Measurements from ENCODE around the gene DCUN1D4.

The DCUN1D4 gene

GRCh38 chr4:51842554-51843308 is at the start of gene DCUN1D4:
DCUN1D4 (plus strand) TSS chr4:51843153; CDS start chr4:51843243, 90 bp downstream.
- peak; percentile 98 to 99 for DNase-seq (ENCODE audit: low read depth in 2 of 2)

- DNase-seq (ENCODE audit: low read depth in 2 of 2) = no peak
Observed at GRCh38 chr4:51820443-51821234, 22.3 kb upstream of the DCUN1D4 start.

GRCh38 chr4:51825341-51825740 is 17.6 kb upstream of the DCUN1D4 start:
- no peak for DNase-seq (ENCODE audit: low read depth in 2 of 2)

GRCh38 chr4:51830156-51830720 is 12.7 kb upstream of the DCUN1D4 start:
- no peak for DNase-seq (ENCODE audit: low read depth in 2 of 2)

GRCh38 chr4:51831133-51831532 is 11.8 kb upstream of the DCUN1D4 start:
- peak; percentile 36 to 45 for DNase-seq (ENCODE audit: low read depth in 2 of 2)

- no peak for DNase-seq (ENCODE audit: low read depth in 2 of 2)
Observed at GRCh38 chr4:51833236-51833635, 9.7 kb upstream of the DCUN1D4 start.

- DNase-seq (ENCODE audit: low read depth in 2 of 2) = no peak
Observed at GRCh38 chr4:51835079-51835478, 7.9 kb upstream of the DCUN1D4 start.

- no peak for DNase-seq (ENCODE audit: low read depth in 2 of 2)
Observed at GRCh38 chr4:51835855-51836254, 7.1 kb upstream of the DCUN1D4 start.

GRCh38 chr4:51836549-51836948 is 6.4 kb upstream of the DCUN1D4 start:
- DNase-seq (ENCODE audit: low read depth in 2 of 2) = no peak

GRCh38 chr4:51840781-51841180 is 2.2 kb upstream of the DCUN1D4 start:
- no peak for DNase-seq (ENCODE audit: low read depth in 2 of 2)

GRCh38 chr4:51842167-51842553 is 793 bp upstream of the DCUN1D4 start:
- no peak for DNase-seq (ENCODE audit: low read depth in 2 of 2)

GRCh38 chr4:51843309-51844152 is 578 bp downstream of the DCUN1D4 start:
- peak; percentile 38 to 47 for DNase-seq (ENCODE audit: low read depth in 2 of 2)

- peak; percentile 66 to 77 for DNase-seq (ENCODE audit: low read depth in 2 of 2)
Observed at GRCh38 chr4:51844153-51845054, 1.5 kb downstream of the DCUN1D4 start.

- no peak for DNase-seq (ENCODE audit: low read depth in 2 of 2)
Observed at GRCh38 chr4:51845055-51845426, 2.1 kb downstream of the DCUN1D4 start.

- DNase-seq (ENCODE audit: low read depth in 2 of 2) = no peak
Observed at GRCh38 chr4:51845711-51846110, 2.8 kb downstream of the DCUN1D4 start.

- no peak for DNase-seq (ENCODE audit: low read depth in 2 of 2)
Observed at GRCh38 chr4:51849430-51849829, 6.5 kb downstream of the DCUN1D4 start.

GRCh38 chr4:51850294-51850693 is 7.3 kb downstream of the DCUN1D4 start:
- DNase-seq (ENCODE audit: low read depth in 2 of 2) = no peak

- no peak for DNase-seq (ENCODE audit: low read depth in 2 of 2)
Observed at GRCh38 chr4:51851090-51851936, 8.4 kb downstream of the DCUN1D4 start.

GRCh38 chr4:51851937-51852290 is 9.0 kb downstream of the DCUN1D4 start:
- no peak for DNase-seq (ENCODE audit: low read depth in 2 of 2)
